H1 (cell line): ENCODE data around the gene PSG1. TPM values are rescaled to one million over a fixed set of nuclear protein-coding genes. Genes with fewer than 3 reads are reported as not detected.

ENCODE experiments used
- CTCF ChIA-PET: fragments of 300-600 bp; sonication (Branson Sonifier 250); formaldehyde crosslinking; loops from one replicate; lab custom pipeline; 2021; ENCODE audit not compliant: partially characterized antibody; lab: Charles Lee
- POLR2A ChIA-PET: fragments of 300-600 bp; sonication (Branson Sonifier 250); formaldehyde crosslinking; loops from one replicate; lab custom pipeline; 2021; ENCODE audit warnings: inconsistent platforms; ENCODE audit not compliant: partially characterized antibody; lab: Charles Lee
- DNase-seq, 2 experiments: peaks; one replicate each; pipeline versions ENCODE4 v3.0.0 to v3.0.0-alpha.2; 2010 to 2022; ENCODE audit warnings: low spot score in 2 of 2, low read depth in 1 of 2, mixed read lengths in 1 of 2
- FAIRE-seq: peaks from 2 replicates; lab custom pipeline; 2011; peaks lifted over from hg19 to GRCh38; lab: Jason Lieb, UNC
- H2AFZ ChIP-seq: 2 replicates; pipeline ENCODE4 v1.8.1; 2012; ENCODE audit warnings: low read length, inconsistent platforms
- H2AK5ac ChIP-seq: 2 replicates; pipeline ENCODE4 v1.6.1; 2013; ENCODE audit warnings: low read depth, low read length
- H2BK120ac ChIP-seq: replicated peaks from 2 replicates; pipeline ENCODE3; 2013; ENCODE audit warnings: low read depth, low read length, inconsistent platforms
- H2BK12ac ChIP-seq: 2 replicates; pipeline ENCODE4 v1.6.1; 2013; ENCODE audit warnings: low read depth, low read length
- H2BK15ac ChIP-seq: 2 replicates; pipeline ENCODE4 v1.6.1; 2013; ENCODE audit warnings: low read length
- H2BK20ac ChIP-seq: 2 replicates; pipeline ENCODE4 v1.6.1; 2013; ENCODE audit warnings: low read length
- H2BK5ac ChIP-seq: 2 replicates; pipeline ENCODE4 v1.6.1; 2013; ENCODE audit warnings: low read depth, low read length
- H3K14ac ChIP-seq: 2 replicates; pipeline ENCODE4 v1.6.1; 2013; ENCODE audit warnings: inconsistent platforms; ENCODE audit not compliant: insufficient read length
- H3K18ac ChIP-seq: 2 replicates; pipeline ENCODE4 v1.6.1; 2013; ENCODE audit warnings: low read length; ENCODE audit errors: extremely low read depth
- H3K23ac ChIP-seq: 2 replicates; pipeline ENCODE4 v1.6.1; 2013; ENCODE audit warnings: inconsistent platforms; ENCODE audit not compliant: insufficient read length
- H3K23me2 ChIP-seq: 2 replicates; pipeline ENCODE4 v1.6.1; 2013; ENCODE audit warnings: low read depth, low read length
- H3K27ac ChIP-seq: 2 replicates; pipeline ENCODE4 v1.6.1; 2011; ENCODE audit warnings: low read depth, low read length, inconsistent platforms
- H3K27me3 ChIP-seq, 4 experiments: replicated peaks in 1 of 4; 1 replicate in 1 of 4; 2 replicates in 3 of 4; pipeline versions ENCODE4 v1.6.1 to v1.8.1; 2011 to 2013; ENCODE audit warnings: low read length in 3 of 4, mild to moderate bottlenecking in 3 of 4, inconsistent platforms in 2 of 4, mixed read lengths in 2 of 4, moderate library complexity in 1 of 4; ENCODE audit not compliant: control insufficient read depth in 3 of 4, insufficient read depth in 3 of 4; ENCODE audit errors: extremely low read depth in 1 of 4
- H3K36me3 ChIP-seq, 4 experiments: 2 replicates each; pipeline versions ENCODE4 v1.6.1 to v1.8.1; 2011 to 2013; ENCODE audit warnings: mild to moderate bottlenecking in 4 of 4, low read length in 3 of 4, moderate library complexity in 2 of 4, control low read depth in 1 of 4, inconsistent platforms in 1 of 4; ENCODE audit not compliant: insufficient read depth in 4 of 4, control insufficient read depth in 2 of 4
- H3K4ac ChIP-seq: replicated peaks from 2 replicates; pipeline ENCODE3; 2013; ENCODE audit warnings: low read length, low read depth, mixed read lengths, inconsistent platforms; ENCODE audit not compliant: insufficient read length
- H3K4me1 ChIP-seq, 4 experiments: replicated peaks in 1 of 4; 1 replicate in 1 of 4; 2 replicates in 3 of 4; pipeline versions ENCODE4 v1.6.1 to v1.8.1; 2011 to 2013; ENCODE audit warnings: low read length in 3 of 4, inconsistent platforms in 2 of 4, mixed read lengths in 1 of 4; ENCODE audit not compliant: insufficient read depth in 4 of 4, control insufficient read depth in 3 of 4
- H3K4me2 ChIP-seq, 2 experiments: 2 replicates each; pipeline versions ENCODE4 v1.6.1 to v1.8.1; 2011 to 2013; ENCODE audit warnings: low read depth in 2 of 2, low read length in 2 of 2, control low read depth in 1 of 2, inconsistent platforms in 1 of 2, mild to moderate bottlenecking in 1 of 2; ENCODE audit not compliant: insufficient read depth in 1 of 2
- H3K4me3 ChIP-seq, 4 experiments: fragments of 200-600, 300-600 bp in 1 of 4; sonication (generic), shearing (Covaris generic), sonication (Bioruptor Twin) in 1 of 4; 2 replicates each; pipeline versions ENCODE4 v1.5.1 to v1.8.1; 2011 to 2016; ENCODE audit warnings: low read length in 4 of 4, low read depth in 3 of 4, control low read depth in 2 of 4, inconsistent platforms in 2 of 4, mild to moderate bottlenecking in 2 of 4, mixed read lengths in 1 of 4, moderate library complexity in 1 of 4; ENCODE audit not compliant: insufficient read depth in 2 of 4; ENCODE audit errors: extremely low read depth in 1 of 4
- H3K56ac ChIP-seq: replicated peaks from 2 replicates; pipeline ENCODE3; 2013; ENCODE audit warnings: low read depth, mild to moderate bottlenecking, mixed read lengths, low read length, inconsistent platforms; ENCODE audit not compliant: insufficient read length
- H3K79me1 ChIP-seq: 2 replicates; pipeline ENCODE4 v1.6.1; 2013; ENCODE audit warnings: low read depth, low read length, control low read depth
- H3K79me2 ChIP-seq, 2 experiments: 2 replicates each; pipeline versions ENCODE4 v1.6.1 to v1.8.1; 2012 to 2013; ENCODE audit warnings: low read length in 2 of 2, mild to moderate bottlenecking in 2 of 2, inconsistent platforms in 1 of 2; ENCODE audit not compliant: insufficient read depth in 2 of 2, control insufficient read depth in 1 of 2
- H3K9ac ChIP-seq, 4 experiments: replicated peaks in 1 of 4; 1 replicate in 1 of 4; 2 replicates in 3 of 4; pipeline versions ENCODE4 v1.6.1 to v1.8.1; 2011 to 2013; ENCODE audit warnings: low read depth in 3 of 4, low read length in 3 of 4, control low read depth in 2 of 4, mild to moderate bottlenecking in 2 of 4, moderate library complexity in 2 of 4, inconsistent platforms in 1 of 4; ENCODE audit errors: extremely low read depth in 1 of 4
- H3K9me3 ChIP-seq, 2 experiments: 2 replicates each; pipeline versions ENCODE4 v1.6.1 to v1.8.1; 2012 to 2013; ENCODE audit warnings: mild to moderate bottlenecking in 2 of 2, moderate library complexity in 2 of 2, control low read depth in 1 of 2, inconsistent platforms in 1 of 2, low read depth in 1 of 2, low read length in 1 of 2, mixed read lengths in 1 of 2; ENCODE audit not compliant: insufficient read depth in 2 of 2
- H4K20me1 ChIP-seq, 2 experiments: replicated peaks in 1 of 2; 2 replicates each; pipeline versions ENCODE3 to v1.8.1; 2011 to 2013; ENCODE audit warnings: inconsistent platforms in 2 of 2, low read length in 2 of 2, mild to moderate bottlenecking in 1 of 2; ENCODE audit not compliant: insufficient read depth in 2 of 2, control insufficient read depth in 1 of 2
- H4K5ac ChIP-seq: 2 replicates; pipeline ENCODE4 v1.6.1; 2013; ENCODE audit warnings: low read length, low read depth, mixed read lengths, inconsistent platforms; ENCODE audit not compliant: insufficient read length
- H4K8ac ChIP-seq: 2 replicates; pipeline ENCODE4 v1.8.0; 2013; ENCODE audit warnings: mild to moderate bottlenecking, moderate library complexity, low read length, inconsistent platforms; ENCODE audit not compliant: insufficient read depth; ENCODE audit errors: extremely low read depth
- H4K91ac ChIP-seq: replicated peaks from 2 replicates; pipeline ENCODE3; 2013; ENCODE audit warnings: low read length, mixed read lengths, inconsistent platforms; ENCODE audit not compliant: insufficient read length
- BRCA1 ChIP-seq: IDR thresholded peaks from 2 replicates; pipeline ENCODE4 v1.6.1; 2012; ENCODE audit warnings: low read depth, low read length, improper control_type of control experiment
- CBX8 ChIP-seq: fragments of 300-800, 300-1000 bp; sonication (generic); IDR thresholded peaks from 2 replicates; pipeline ENCODE4 v1.7.1; 2016; ENCODE audit warnings: low read depth, low read length, borderline replicate concordance
- CHD2 ChIP-seq: IDR thresholded peaks from 2 replicates; pipeline ENCODE4 v1.6.1; 2012; ENCODE audit warnings: low read length, improper control_type of control experiment
- CTBP2 ChIP-seq: IDR thresholded peaks from 2 replicates; pipeline ENCODE4 v1.7.0; 2011; ENCODE audit warnings: borderline replicate concordance, mild to moderate bottlenecking, moderate library complexity, mixed read lengths, low read length; ENCODE audit not compliant: insufficient read depth, insufficient read length
- GABPA ChIP-seq: IDR thresholded peaks from 2 replicates; pipeline ENCODE4 v1.6.1; 2011; ENCODE audit warnings: mild to moderate bottlenecking, low read length, moderate library complexity, borderline replicate concordance; ENCODE audit not compliant: insufficient read depth
- JUN ChIP-seq: IDR thresholded peaks from 2 replicates; pipeline ENCODE4 v1.6.1; 2011; ENCODE audit warnings: low read depth, mild to moderate bottlenecking, improper control_type of control experiment, low read length
- KDM4A ChIP-seq: IDR thresholded peaks from one replicate; pipeline ENCODE4 v1.7.1; 2012; ENCODE audit warnings: low read depth, mild to moderate bottlenecking, moderate library complexity, low read length, inconsistent platforms; ENCODE audit not compliant: severe bottlenecking
- NANOG ChIP-seq: IDR thresholded peaks from 2 replicates; pipeline ENCODE4 v1.6.1; 2011; ENCODE audit warnings: low read length, low read depth, mild to moderate bottlenecking, inconsistent platforms; ENCODE audit not compliant: insufficient read depth, poor library complexity, severe bottlenecking
- PHF8 ChIP-seq: fragments of 200-600 bp; sonication (generic); conservative IDR thresholded peaks from 2 replicates; pipeline ENCODE4 v1.7.1; 2012; ENCODE audit warnings: low read depth, mild to moderate bottlenecking, inconsistent platforms, low read length, moderate library complexity
- RNF2 ChIP-seq: fragments of 200-900, 300-1000 bp; sonication (generic); IDR thresholded peaks from 2 replicates; pipeline ENCODE4 v1.7.1; 2016; ENCODE audit warnings: borderline replicate concordance, low read depth, mild to moderate bottlenecking, antibody characterized with exemption, low read length; ENCODE audit not compliant: poor library complexity, severe bottlenecking; ENCODE audit errors: missing control alignments
- TBP ChIP-seq: IDR thresholded peaks from 2 replicates; pipeline ENCODE4 v1.6.1; 2011; ENCODE audit warnings: low read depth, low read length, improper control_type of control experiment
- ZNF274 ChIP-seq: IDR thresholded peaks from 2 replicates; pipeline ENCODE4 v1.7.0; 2012; ENCODE audit warnings: low read length, borderline replicate concordance; ENCODE audit errors: extremely low read depth
- WGBS, 2 experiments: shearing (Covaris generic) in 1 of 2; methylation state at CpG; one replicate each; pipeline versions ENCODE4 v1.1.6 to v1.1.7; 2013 to 2015; ENCODE audit warnings: low lambda C conversion rate in 2 of 2, mixed read lengths in 2 of 2, inconsistent platforms in 1 of 2, low coverage in 1 of 2, missing lambda C conversion rate in 1 of 2; ENCODE audit not compliant: insufficient replicate concordance in 2 of 2, insufficient coverage in 1 of 2, insufficient read length in 1 of 2; ENCODE audit errors: extremely low coverage in 1 of 2, missing lambda C conversion rate in 1 of 2; 5-methylcytosine and 5-hydroxymethylcytosine counted together
- long read RNA-seq, 2 experiments: library from RNA in 1 of 2; library from capped mRNA in 1 of 2; stranded (forward); transcript quantifications; one replicate each; pipeline ENCODE4 v2.0.0, GENCODE V29; 2021; ENCODE audit warnings: inconsistent platforms in 1 of 2
- polyA minus RNA-seq, 3 experiments: library from RNA; depleted of rRNA, polyadenylated mRNA; stranded (reverse); fragments of >200 nt; gene quantifications; 1 replicate in 2 of 3; 2 replicates in 1 of 3; pipeline ENCODE4 v1.2.3, GENCODE V29; 2011
- polyA plus RNA-seq, 7 experiments: library from polyadenylated mRNA; depleted of rRNA in 3 of 7; stranded (reverse) in 5 of 7; unstranded in 2 of 7; fragments of >200 nt in 5 of 7; fragments of 200-250 nt in 2 of 7; gene quantifications; 1 replicate in 5 of 7; 2 replicates in 1 of 7; 4 replicates in 1 of 7; pipeline versions ENCODE4 v1.2.1 to v1.2.3, GENCODE V29; 2011 to 2013; ENCODE audit warnings: missing spikeins in 2 of 7, mixed read lengths in 2 of 7
- total RNA-seq: library from RNA; stranded (reverse); fragmentation: NEBNext Ultra II Directional; extraction: Animal tissue kit (Norgen Biotek cat#: 25700); gene quantifications from 2 replicates; pipeline ENCODE4 v1.2.1, GENCODE V29; 2021

PSG1 gene
- total RNA-seq (not detected in 2 replicates), polyA plus RNA-seq (2011; rRNA removed) (not detected in 2 replicates), polyA minus RNA-seq (2011; rRNA and poly(A)+ RNA removed) (not detected in 2 replicates)
- polyA plus RNA-seq (2011; cell fraction: cytosol; rRNA removed) = not detected
- not detected for polyA plus RNA-seq (2011; cell fraction: nucleus; rRNA removed)
- polyA plus RNA-seq (2012, experiment 1 of 2) = not detected in 4 replicates
- polyA plus RNA-seq (2012, experiment 2 of 2) = not detected
- polyA plus RNA-seq (2013, experiment 1 of 2) = not detected
- polyA plus RNA-seq (2013, experiment 2 of 2) = not detected
- polyA minus RNA-seq (2011; cell fraction: cytosol; rRNA and poly(A)+ RNA removed) = not detected
- not detected for polyA minus RNA-seq (2011; cell fraction: nucleus; rRNA and poly(A)+ RNA removed)
- long read RNA-seq, experiment 1 = 0 reads
- long read RNA-seq, experiment 2 = 0 reads

DNA sequence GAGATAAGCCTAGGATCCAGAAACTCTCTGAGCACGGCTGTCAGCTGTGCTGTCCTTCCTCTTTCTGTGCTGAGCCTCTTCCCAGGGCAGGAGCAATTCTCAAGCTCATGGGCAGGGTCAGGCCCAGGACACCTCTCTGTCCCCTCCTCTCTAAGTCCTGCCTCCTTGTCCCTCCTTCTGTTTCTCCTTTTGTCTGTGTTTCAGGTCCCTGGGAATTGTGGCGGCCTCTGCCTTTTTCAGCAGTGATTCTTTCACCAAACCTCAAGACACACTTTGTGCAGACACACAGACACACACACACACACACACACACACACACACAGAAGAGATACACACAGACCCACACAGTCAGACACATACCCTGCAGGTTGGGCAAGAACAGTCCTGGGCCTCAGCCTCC, at the start of gene PSG1:
Gene PSG1 (minus strand): TSS at position 101 of the 400 bp plus-strand sequence. CDS start 132 bp downstream, outside the sequence.
- Histone ChIP-seq H3K79me1 (no peaks in the 10 kb centered on the region), H3K14ac (no peak within 1 kb of the TSS), H3K23me2 (no peaks in the 10 kb centered on the region; the same call in 1 of the 2 replicates), H3K56ac (no peak within 1 kb of the TSS), H3K9me3 (peaks cover 20 to 63% of the 10 kb centered on the region in 2 experiments; a peak in 3 of 4 replicates), H3K4me1 (no peaks in the 10 kb centered on the region), H3K27ac (no peak within 1 kb of the TSS), H2AFZ (no peak within 1 kb of the TSS), H4K20me1 (no peaks in the 10 kb centered on the region), H2BK120ac (no peak within 1 kb of the TSS), H2BK20ac (no peak within 1 kb of the TSS), H3K18ac (no peak within 1 kb of the TSS), H3K9ac (no peak within 1 kb of the TSS), H3K4me2 (no peak within 1 kb of the TSS), H3K23ac (no peak within 1 kb of the TSS), H3K36me3 (no peaks in the 10 kb centered on the region), H3K4me3 (no peak within 1 kb of the TSS), H4K8ac (no peak within 1 kb of the TSS), H2BK15ac (no peak within 1 kb of the TSS), H3K4ac (no peak within 1 kb of the TSS), H3K79me2 (no peaks in the 10 kb centered on the region), H2BK12ac (no peak within 1 kb of the TSS), H2AK5ac (no peak within 1 kb of the TSS), H3K27me3 (no peaks in the 10 kb centered on the region), H4K91ac (no peak within 1 kb of the TSS), H4K5ac (no peak within 1 kb of the TSS), H2BK5ac (no peak within 1 kb of the TSS)
- POLR2A ChIA-PET = no interaction called here
- FAIRE-seq (no peak), DNase-seq (no peak)
- WGBS, 2 experiments = 41% methylated on average over 2 of the region's 2 CpGs; no CpG with 5 or more reads in 1 of the 2 experiments
- CTCF ChIA-PET = no interaction called here
- no peak for TF ChIP-seq KDM4A
- no peak for TF ChIP-seq PHF8
- TF ChIP-seq CTBP2 = no peak
- no peak for TF ChIP-seq BRCA1
- TF ChIP-seq RNF2 = no peak
- no peak for TF ChIP-seq NANOG
- no peak for TF ChIP-seq JUN
- TF ChIP-seq CHD2 = no peak
- no peak for TF ChIP-seq GABPA
- no peak for TF ChIP-seq ZNF274
- TF ChIP-seq CBX8 = no peak
- no peak for TF ChIP-seq TBP
